GM23338 (cell line): ENCODE results near the gene TREML2. TPM values are rescaled to one million over a fixed set of nuclear protein-coding genes. Genes with fewer than 3 reads are reported as not detected.

Source experiments
- ATAC-seq: fragments of 200-7000 bp; cut with Tn5 transposase; 3 replicates; pipeline ENCODE4 v1.9.1; 2020
- DNase-seq: peaks from one replicate; pipeline ENCODE4 v3.0.0-alpha.2; 2015; ENCODE audit warnings: low spot score
- H2AFZ ChIP-seq: fragments of 200-600 bp; sonication (generic); 2 replicates; pipeline ENCODE4 v1.8.0; 2016; ENCODE audit warnings: antibody characterized with exemption, mild to moderate bottlenecking, moderate library complexity
- H3F3A ChIP-seq: fragments of 200-600 bp; sonication (generic); replicated peaks from 2 replicates; pipeline ENCODE4 v1.8.0; 2017; ENCODE audit warnings: antibody characterized with exemption, mixed run types, low read depth
- H3K27ac ChIP-seq: fragments of 200-600 bp; sonication (generic); 2 replicates; pipeline ENCODE4 v1.6.1; 2016; ENCODE audit warnings: low read depth
- H3K27me3 ChIP-seq: fragments of 200-600 bp; sonication (generic); 2 replicates; pipeline ENCODE4 v1.8.0; 2016; ENCODE audit warnings: mild to moderate bottlenecking, mixed run types, moderate library complexity; ENCODE audit not compliant: insufficient read depth
- H3K36me3 ChIP-seq: fragments of 200-600 bp; sonication (generic); 2 replicates; pipeline ENCODE4 v1.8.0; 2016; ENCODE audit warnings: mild to moderate bottlenecking; ENCODE audit not compliant: insufficient read depth
- H3K4me1 ChIP-seq: fragments of 200-600 bp; sonication (generic); 2 replicates; pipeline ENCODE4 v1.8.0; 2016; ENCODE audit warnings: mild to moderate bottlenecking, moderate library complexity; ENCODE audit not compliant: insufficient read depth
- H3K4me2 ChIP-seq: fragments of 200-600 bp; sonication (generic); 2 replicates; pipeline ENCODE4 v1.7.1; 2017; ENCODE audit warnings: mixed run types
- H3K4me3 ChIP-seq: fragments of 200-600 bp; sonication (generic); 2 replicates; pipeline ENCODE4 v1.6.1; 2016; ENCODE audit warnings: mixed run types
- H3K79me2 ChIP-seq: fragments of 200-600 bp; sonication (generic); replicated peaks from 2 replicates; pipeline ENCODE4 v1.8.0; 2017; ENCODE audit warnings: mild to moderate bottlenecking; ENCODE audit not compliant: insufficient read depth
- H3K9me2 ChIP-seq: fragments of 200-600 bp; sonication (generic); 2 replicates; pipeline ENCODE4 v1.8.0; 2017; ENCODE audit not compliant: insufficient read depth
- H4K20me1 ChIP-seq: fragments of 200-600 bp; sonication (generic); replicated peaks from 2 replicates; pipeline ENCODE4 v1.8.0; 2017; ENCODE audit warnings: mild to moderate bottlenecking; ENCODE audit not compliant: insufficient read depth
- H3K27ac Mint-ChIP-seq: 2 replicates; pipeline ENCODE4 v1.8.0; 2020; ENCODE audit warnings: inconsistent platforms, mild to moderate bottlenecking, moderate library complexity, mixed read lengths
- H3K27me3 Mint-ChIP-seq: 3 replicates; pipeline ENCODE4 v1.8.0; 2022; ENCODE audit warnings: low read depth, mild to moderate bottlenecking, moderate library complexity, mixed read lengths, inconsistent platforms; ENCODE audit not compliant: insufficient read depth, poor library complexity
- H3K36me3 Mint-ChIP-seq: 3 replicates; pipeline ENCODE4 v1.8.0; 2021; ENCODE audit warnings: low read depth, mild to moderate bottlenecking, inconsistent platforms, moderate library complexity, mixed read lengths
- H3K4me1 Mint-ChIP-seq: 3 replicates; pipeline ENCODE4 v1.8.0; 2020; ENCODE audit warnings: mild to moderate bottlenecking, inconsistent platforms, mixed read lengths
- H3K4me3 Mint-ChIP-seq: 3 replicates; pipeline ENCODE4 v1.8.0; 2021; ENCODE audit warnings: moderate library complexity, mild to moderate bottlenecking, inconsistent platforms, mixed read lengths
- H3K9me3 Mint-ChIP-seq: 3 replicates; pipeline ENCODE4 v1.8.0; 2020; ENCODE audit warnings: moderate library complexity, mild to moderate bottlenecking, inconsistent platforms, mixed read lengths
- POLR2AphosphoS5 ChIP-seq: IDR thresholded peaks from 2 replicates; pipeline ENCODE4 v1.6.1; 2016; ENCODE audit warnings: antibody characterized with exemption, low read depth
- STAT1 ChIP-seq: IDR thresholded peaks from one replicate; pipeline ENCODE4 v1.6.1; 2016; ENCODE audit warnings: antibody characterized with exemption; ENCODE audit not compliant: unreplicated experiment
- polyA plus RNA-seq: library from polyadenylated mRNA; unstranded; fragments of >200 nt; fragmentation: Nextera tagmentation; extraction: Ambion mirVana; gene quantifications from 2 replicates; pipeline ENCODE4 v1.2.1, GENCODE V29; 2016
- total RNA-seq: library from RNA; depleted of rRNA; stranded (reverse); fragments of >200 nt; shearing (Covaris generic); gene quantifications from 2 replicates; pipeline ENCODE4 v1.2.3, GENCODE V29; 2014
- TF ChIP-seq, protein P1 (sequence below), 2 experiments: fragments of 200-600 bp in 1 of 2; sonication (generic) in 1 of 2; conservative IDR thresholded peaks; 2 replicates each; pipeline versions ENCODE4 v1.5.1 to v1.6.1; 2016 to 2017; ENCODE audit warnings: antibody characterized with exemption in 2 of 2, low read depth in 2 of 2, mild to moderate bottlenecking in 2 of 2, moderate library complexity in 1 of 2
- TF ChIP-seq, protein P2 (sequence below): IDR thresholded peaks from one replicate; pipeline ENCODE4 v1.6.1; 2018; ENCODE audit warnings: antibody characterized with exemption; ENCODE audit not compliant: unreplicated experiment

Gene TREML2
- total and polyA plus RNA-seq, 2 experiments from 2014 or later: 0.07 TPM; not detected in 1

DNA sequence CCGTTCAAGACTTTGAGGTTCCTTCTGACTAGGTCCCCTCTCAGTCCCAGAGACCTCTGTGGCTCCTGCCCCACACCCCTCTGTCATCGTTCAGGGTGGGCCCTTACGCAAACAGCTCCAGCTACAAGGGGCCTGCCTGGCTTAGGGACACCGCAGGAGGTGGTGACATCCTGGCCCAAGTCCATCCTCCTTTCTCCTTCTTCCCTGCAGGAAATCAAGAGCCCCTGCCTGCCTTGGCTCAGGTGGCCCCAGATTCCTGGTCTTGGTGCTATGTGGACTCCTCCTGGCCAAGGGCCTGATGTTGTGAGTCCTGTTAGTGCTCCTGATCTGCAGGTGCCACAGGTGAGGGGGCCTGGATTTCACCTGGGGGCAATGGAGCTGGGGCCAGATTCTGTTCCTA lies 35.3 kb upstream of the TREML2 start:
- no peaks in the 10 kb centered on the region for H3K36me3 Mint-ChIP-seq

DNA sequence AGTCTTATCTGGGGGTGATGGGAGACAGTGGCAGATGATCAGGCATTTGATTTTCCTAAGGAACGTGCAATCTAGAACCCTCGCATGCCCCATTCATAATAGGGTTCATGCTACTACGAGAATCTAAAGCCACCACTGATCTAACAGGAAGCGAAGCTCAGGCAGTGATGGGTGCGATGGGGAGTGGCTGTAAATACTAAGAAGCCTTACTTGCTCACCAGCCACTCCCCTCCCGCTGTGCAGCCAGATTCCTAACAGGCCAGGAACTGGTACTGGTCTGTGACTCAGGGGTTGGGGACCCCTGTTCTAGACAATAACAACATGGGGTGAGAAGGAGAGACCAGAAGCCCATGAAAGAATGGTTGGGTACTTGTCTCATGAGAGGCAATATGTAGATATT lies 31.7 kb upstream of the TREML2 start:
- Histone ChIP-seq H3K9me2 (no peaks in the 10 kb centered on the region), H3K27ac (no peak overlapping the region), H3K4me3 (no peak overlapping the region), H3F3A (no peaks in the 10 kb centered on the region), H3K27me3 (no peaks in the 10 kb centered on the region), H2AFZ (no peak overlapping the region), H3K4me2 (no peak overlapping the region), H3K79me2 (no peaks in the 10 kb centered on the region), H3K4me1 (peaks cover 4% of the 10 kb centered on the region; the same call in 1 of the 2 replicates), H3K36me3 (no peaks in the 10 kb centered on the region), H4K20me1 (no peaks in the 10 kb centered on the region)
- DNase-seq (peak; percentile 44), ATAC-seq (peak; percentile 48)
- TF ChIP-seq, protein P1, sequence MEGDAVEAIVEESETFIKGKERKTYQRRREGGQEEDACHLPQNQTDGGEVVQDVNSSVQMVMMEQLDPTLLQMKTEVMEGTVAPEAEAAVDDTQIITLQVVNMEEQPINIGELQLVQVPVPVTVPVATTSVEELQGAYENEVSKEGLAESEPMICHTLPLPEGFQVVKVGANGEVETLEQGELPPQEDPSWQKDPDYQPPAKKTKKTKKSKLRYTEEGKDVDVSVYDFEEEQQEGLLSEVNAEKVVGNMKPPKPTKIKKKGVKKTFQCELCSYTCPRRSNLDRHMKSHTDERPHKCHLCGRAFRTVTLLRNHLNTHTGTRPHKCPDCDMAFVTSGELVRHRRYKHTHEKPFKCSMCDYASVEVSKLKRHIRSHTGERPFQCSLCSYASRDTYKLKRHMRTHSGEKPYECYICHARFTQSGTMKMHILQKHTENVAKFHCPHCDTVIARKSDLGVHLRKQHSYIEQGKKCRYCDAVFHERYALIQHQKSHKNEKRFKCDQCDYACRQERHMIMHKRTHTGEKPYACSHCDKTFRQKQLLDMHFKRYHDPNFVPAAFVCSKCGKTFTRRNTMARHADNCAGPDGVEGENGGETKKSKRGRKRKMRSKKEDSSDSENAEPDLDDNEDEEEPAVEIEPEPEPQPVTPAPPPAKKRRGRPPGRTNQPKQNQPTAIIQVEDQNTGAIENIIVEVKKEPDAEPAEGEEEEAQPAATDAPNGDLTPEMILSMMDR (conservative IDR thresholded peaks at IDR 0.05; ENCODE audit: low read depth in 2 of 2): no peak
- no peak for TF ChIP-seq STAT1
- Mint-ChIP-seq H3K4me1 (peaks cover 23% of the 10 kb centered on the region), H3K36me3 (no peaks in the 10 kb centered on the region), H3K27ac (no peak overlapping the region), H3K9me3 (no peaks in the 10 kb centered on the region), H3K4me3 (no peak overlapping the region), H3K27me3 (peaks cover 2% of the 10 kb centered on the region)

More for the DNA sequence above, 35.3 kb upstream of the TREML2 start:
- H3K9me3 Mint-ChIP-seq: no peaks in the 10 kb centered on the region
- no peak overlapping the region for H3K4me2 ChIP-seq
- peaks cover 15% of the 10 kb centered on the region for H3K27me3 ChIP-seq
- no peak for ATAC-seq
- DNase-seq: no peak
- peaks cover 15% of the 10 kb centered on the region for H3K4me1 Mint-ChIP-seq
- H2AFZ ChIP-seq: peak overlapping the region; percentile 91; the same call in 1 of the 2 replicates
- H3K79me2 ChIP-seq: no peaks in the 10 kb centered on the region
- no peaks in the 10 kb centered on the region for H3K9me2 ChIP-seq
- no peak overlapping the region for H3K27ac Mint-ChIP-seq
- H3K4me3 Mint-ChIP-seq: no peak overlapping the region
- no peaks in the 10 kb centered on the region for H3K36me3 ChIP-seq
- H3K27ac ChIP-seq: no peak overlapping the region
- peaks cover 4% of the 10 kb centered on the region; the same call in 1 of the 2 replicates for H3K4me1 ChIP-seq
- TF ChIP-seq POLR2AphosphoS5: no peak
- TF ChIP-seq, protein P2, sequence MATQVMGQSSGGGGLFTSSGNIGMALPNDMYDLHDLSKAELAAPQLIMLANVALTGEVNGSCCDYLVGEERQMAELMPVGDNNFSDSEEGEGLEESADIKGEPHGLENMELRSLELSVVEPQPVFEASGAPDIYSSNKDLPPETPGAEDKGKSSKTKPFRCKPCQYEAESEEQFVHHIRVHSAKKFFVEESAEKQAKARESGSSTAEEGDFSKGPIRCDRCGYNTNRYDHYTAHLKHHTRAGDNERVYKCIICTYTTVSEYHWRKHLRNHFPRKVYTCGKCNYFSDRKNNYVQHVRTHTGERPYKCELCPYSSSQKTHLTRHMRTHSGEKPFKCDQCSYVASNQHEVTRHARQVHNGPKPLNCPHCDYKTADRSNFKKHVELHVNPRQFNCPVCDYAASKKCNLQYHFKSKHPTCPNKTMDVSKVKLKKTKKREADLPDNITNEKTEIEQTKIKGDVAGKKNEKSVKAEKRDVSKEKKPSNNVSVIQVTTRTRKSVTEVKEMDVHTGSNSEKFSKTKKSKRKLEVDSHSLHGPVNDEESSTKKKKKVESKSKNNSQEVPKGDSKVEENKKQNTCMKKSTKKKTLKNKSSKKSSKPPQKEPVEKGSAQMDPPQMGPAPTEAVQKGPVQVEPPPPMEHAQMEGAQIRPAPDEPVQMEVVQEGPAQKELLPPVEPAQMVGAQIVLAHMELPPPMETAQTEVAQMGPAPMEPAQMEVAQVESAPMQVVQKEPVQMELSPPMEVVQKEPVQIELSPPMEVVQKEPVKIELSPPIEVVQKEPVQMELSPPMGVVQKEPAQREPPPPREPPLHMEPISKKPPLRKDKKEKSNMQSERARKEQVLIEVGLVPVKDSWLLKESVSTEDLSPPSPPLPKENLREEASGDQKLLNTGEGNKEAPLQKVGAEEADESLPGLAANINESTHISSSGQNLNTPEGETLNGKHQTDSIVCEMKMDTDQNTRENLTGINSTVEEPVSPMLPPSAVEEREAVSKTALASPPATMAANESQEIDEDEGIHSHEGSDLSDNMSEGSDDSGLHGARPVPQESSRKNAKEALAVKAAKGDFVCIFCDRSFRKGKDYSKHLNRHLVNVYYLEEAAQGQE: no peak
- peaks cover 4% of the 10 kb centered on the region for H3K27me3 Mint-ChIP-seq
- no peaks in the 10 kb centered on the region for H3F3A ChIP-seq
- H3K4me3 ChIP-seq: no peak overlapping the region
- H4K20me1 ChIP-seq: no peaks in the 10 kb centered on the region

DNA sequence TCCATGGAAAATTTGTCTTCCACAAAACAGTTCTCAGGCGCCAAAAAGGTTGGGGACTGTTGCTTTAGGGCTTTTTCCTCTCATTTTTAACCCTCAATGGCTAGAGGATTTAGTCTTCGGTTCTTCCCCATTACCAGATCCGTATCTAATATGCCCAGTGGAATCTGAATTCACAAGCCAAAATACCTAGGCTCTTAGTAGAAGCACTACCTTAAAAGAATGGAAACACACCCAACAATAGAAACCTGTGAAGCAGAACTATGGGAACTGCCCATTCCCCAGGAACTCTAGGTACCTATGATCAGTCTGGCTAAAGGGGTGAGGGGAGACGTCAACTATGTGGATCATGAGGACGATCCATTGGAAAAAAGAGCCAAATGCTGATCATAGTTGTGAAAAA lies 30.3 kb upstream of the TREML2 start:
- H3K4me2 ChIP-seq: no peak overlapping the region
- Mint-ChIP-seq H3K4me1 (peaks cover 11% of the 10 kb centered on the region), H3K4me3 (no peak overlapping the region), H3K27ac (no peak overlapping the region), H3K27me3 (peaks cover 2% of the 10 kb centered on the region), H3K36me3 (no peaks in the 10 kb centered on the region), H3K9me3 (no peaks in the 10 kb centered on the region)
- H2AFZ ChIP-seq: no peak overlapping the region
- H3K4me1 ChIP-seq: no peaks in the 10 kb centered on the region; the same call in 1 of the 2 replicates
- no peaks in the 10 kb centered on the region for H3F3A ChIP-seq
- ATAC-seq: no peak
- H4K20me1 ChIP-seq: no peaks in the 10 kb centered on the region
- H3K27ac ChIP-seq: no peak overlapping the region
- H3K9me2 ChIP-seq: no peaks in the 10 kb centered on the region
- no peak overlapping the region for H3K4me3 ChIP-seq
- no peak for TF ChIP-seq POLR2AphosphoS5
- TF ChIP-seq, protein P1 (conservative IDR thresholded peaks at IDR 0.05; ENCODE audit: low read depth in 2 of 2): no peak
- no peaks in the 10 kb centered on the region for H3K36me3 ChIP-seq
- H3K27me3 ChIP-seq: no peaks in the 10 kb centered on the region
- H3K79me2 ChIP-seq: no peaks in the 10 kb centered on the region
- no peak for DNase-seq
